CD14-positive monocyte (primary cell): ENCODE data around the gene C4B. TPM values are rescaled to one million over a fixed set of nuclear protein-coding genes. Genes with fewer than 3 reads are reported as not detected.
A peak's percentile ranks its signal among the peaks of the same experiment; 100 is the strongest.

ENCODE experiments used
- DNase-seq, 3 donors: peaks; one replicate each; pipeline ENCODE4 v3.0.0-alpha.2; 2011 to 2022
- H2AFZ ChIP-seq: 2 replicates; pipeline ENCODE4 v1.6.0; 2012; ENCODE audit warnings: mild to moderate bottlenecking, low read depth, low read length, inconsistent platforms; ENCODE audit not compliant: insufficient read depth, poor library complexity, severe bottlenecking
- H3K27ac ChIP-seq, 2 donors: 1 replicate in 1 of 2; 2 replicates in 1 of 2; pipeline ENCODE4 v1.5.1; 2012 to 2013; ENCODE audit warnings: low read length in 2 of 2, control low read depth in 1 of 2, inconsistent platforms in 1 of 2, low read depth in 1 of 2, mild to moderate bottlenecking in 1 of 2
- H3K27me3 ChIP-seq, 2 donors: one replicate each; pipeline versions ENCODE4 v1.6.0 to v1.6.1; 2011 to 2013; ENCODE audit warnings: low read length in 2 of 2; ENCODE audit not compliant: control insufficient read depth in 2 of 2, insufficient read depth in 2 of 2
- H3K36me3 ChIP-seq, 2 donors: replicated peaks in 1 of 2; 1 replicate in 1 of 2; 2 replicates in 1 of 2; pipeline versions ENCODE4 v1.5.1 to v1.6.1; 2012 to 2013; ENCODE audit warnings: low read length in 2 of 2, control low read depth in 1 of 2, inconsistent platforms in 1 of 2, mild to moderate bottlenecking in 1 of 2; ENCODE audit not compliant: insufficient read depth in 2 of 2, control insufficient read depth in 1 of 2
- H3K4me1 ChIP-seq, 2 donors: 1 replicate in 1 of 2; 2 replicates in 1 of 2; pipeline versions ENCODE4 v1.5.1 to v1.6.1; 2012 to 2013; ENCODE audit warnings: low read length in 2 of 2, control low read depth in 1 of 2, inconsistent platforms in 1 of 2, mild to moderate bottlenecking in 1 of 2, moderate library complexity in 1 of 2; ENCODE audit not compliant: insufficient read depth in 2 of 2, control insufficient read depth in 1 of 2
- H3K4me2 ChIP-seq: replicated peaks from 2 replicates; pipeline ENCODE3; 2012; ENCODE audit warnings: low read length, moderate library complexity, mild to moderate bottlenecking; ENCODE audit not compliant: poor library complexity, severe bottlenecking; ENCODE audit errors: extremely low read depth
- H3K4me3 ChIP-seq, 3 experiments: fragments of 200-600 bp in 1 of 3; sonication (generic) in 1 of 3; replicated peaks in 1 of 3; 1 replicate in 2 of 3; 2 replicates in 1 of 3; pipeline ENCODE4 v1.5.1; 2011 to 2013; ENCODE audit warnings: low read length in 3 of 3, mild to moderate bottlenecking in 3 of 3, control low read depth in 2 of 3, low read depth in 2 of 3, inconsistent platforms in 1 of 3, moderate library complexity in 1 of 3
- H3K79me2 ChIP-seq: 2 replicates; pipeline ENCODE4 v1.6.0; 2012; ENCODE audit warnings: mild to moderate bottlenecking, control low read depth, inconsistent platforms, low read length, moderate library complexity; ENCODE audit not compliant: insufficient read depth
- H3K9ac ChIP-seq: 2 replicates; pipeline ENCODE4 v1.6.0; 2017; ENCODE audit warnings: low read length, mild to moderate bottlenecking; ENCODE audit not compliant: insufficient read depth, poor library complexity, severe bottlenecking
- H3K9me3 ChIP-seq, 2 donors: replicated peaks in 1 of 2; 1 replicate in 1 of 2; 2 replicates in 1 of 2; pipeline versions ENCODE4 v1.5.1 to v1.6.1; 2012 to 2013; ENCODE audit warnings: low read length in 2 of 2, control low read depth in 1 of 2; ENCODE audit not compliant: control insufficient read depth in 1 of 2, insufficient read depth in 1 of 2
- H4K20me1 ChIP-seq: 2 replicates; pipeline ENCODE4 v1.6.0; 2012; ENCODE audit warnings: mild to moderate bottlenecking, low read length, control low read depth, moderate library complexity; ENCODE audit not compliant: insufficient read depth
- H3K27ac Mint-ChIP-seq, 7 donors: one replicate each; pipeline ENCODE4 v1.8.0; 2020; ENCODE audit warnings: mild to moderate bottlenecking in 7 of 7, mixed read lengths in 7 of 7, moderate library complexity in 6 of 7, inconsistent platforms in 2 of 7
- H3K27me3 Mint-ChIP-seq, 3 donors: one replicate each; pipeline ENCODE4 v1.8.0; 2021 to 2022; ENCODE audit warnings: low read depth in 3 of 3, mild to moderate bottlenecking in 3 of 3, mixed read lengths in 3 of 3, moderate library complexity in 3 of 3, inconsistent platforms in 1 of 3
- H3K36me3 Mint-ChIP-seq, 2 donors: one replicate each; pipeline ENCODE4 v1.8.0; 2020; ENCODE audit warnings: mixed read lengths in 2 of 2, inconsistent platforms in 1 of 2, mild to moderate bottlenecking in 1 of 2
- H3K4me1 Mint-ChIP-seq: one replicate; pipeline ENCODE4 v1.8.0; 2020; ENCODE audit warnings: mild to moderate bottlenecking, mixed read lengths
- H3K4me3 Mint-ChIP-seq, 2 donors: one replicate each; pipeline ENCODE4 v1.8.0; 2020; ENCODE audit warnings: mild to moderate bottlenecking in 2 of 2, mixed read lengths in 2 of 2, moderate library complexity in 1 of 2
- H3K9me3 Mint-ChIP-seq, 7 donors: one replicate each; pipeline ENCODE4 v1.8.0; 2020 to 2022; ENCODE audit warnings: mixed read lengths in 7 of 7, mild to moderate bottlenecking in 6 of 7, moderate library complexity in 6 of 7, inconsistent platforms in 2 of 7
- CTCF ChIP-seq: fragments of 200-600 bp; IDR thresholded peaks from one replicate; pipeline ENCODE4 v1.8.0; 2022; ENCODE audit warnings: antibody characterized with exemption, mild to moderate bottlenecking
- WGBS: methylation state at CpG from one replicate; pipeline ENCODE4 v1.1.5; 2013; ENCODE audit warnings: missing lambda C conversion rate; ENCODE audit not compliant: insufficient coverage; 5-methylcytosine and 5-hydroxymethylcytosine counted together
- intact Hi-C, 2 donors: fragments of 100-400 bp; cut with micrococcal nuclease; formaldehyde crosslinking; loops; one replicate each; pipeline versions ENCODE4 v1.15.0 to v1.15.1; 2023
- polyA plus RNA-seq, 3 donors: library from polyadenylated mRNA; depleted of rRNA in 1 of 3; unstranded in 2 of 3; stranded (reverse) in 1 of 3; fragments of 300-500 nt in 2 of 3; fragments of >200 nt in 1 of 3; fragmentation: Illumina TruSeq in 2 of 3; gene quantifications; 1 replicate in 2 of 3; 2 replicates in 1 of 3; pipeline ENCODE4 v1.2.3, GENCODE V29; 2012 to 2021

C4B gene
- polyA plus RNA-seq, 3 donors, result 0.18 to 11.6 TPM; not detected in 1

- Histone ChIP-seq H3K79me2 (peaks cover 7% of the 10 kb centered on the region), H3K4me3 (no peak overlapping the region), H3K4me2 (no peak overlapping the region), H2AFZ (no peak overlapping the region), H3K27me3 (no peaks in the 10 kb centered on the region), H4K20me1 (no peaks in the 10 kb centered on the region), H3K9ac (no peak overlapping the region), H3K9me3 (no peaks in the 10 kb centered on the region), H3K36me3 (peaks cover 11 to 19% of the 10 kb centered on the region in 2 donors), H3K27ac (no peak overlapping the region), H3K4me1 (peaks cover 5 to 7% of the 10 kb centered on the region in 2 donors)
- Mint-ChIP-seq H3K27me3 (no peaks in the 10 kb centered on the region), H3K36me3 (peaks cover 17 to 42% of the 10 kb centered on the region in 2 donors), H3K4me3 (no peak overlapping the region), H3K9me3 (peaks cover 0 to 7% (median 0%) of the 10 kb centered on the region in 7 donors), H3K27ac (peak overlapping the region in 1 of 7 donors; percentile 12), H3K4me1 (peaks cover 9% of the 10 kb centered on the region)
- no peak for TF ChIP-seq CTCF
- intact Hi-C loops, result no loop called here
- no peak for DNase-seq
- 98% methylated on average over 6 of the region's 12 CpGs for WGBS
Measured at GRCh38 chr6:31977816-31978431, 36.7 kb upstream of the C4B start.

- intact Hi-C loops, result no loop called here
- H3K4me2 ChIP-seq, result no peak overlapping the region
- no peak overlapping the region for H2AFZ ChIP-seq
- no peaks in the 10 kb centered on the region for H3K4me1 ChIP-seq
- peak overlapping the region in 1 of 2 donors; percentile 31 for H3K27ac ChIP-seq
- no peaks in the 10 kb centered on the region for H4K20me1 ChIP-seq
- peaks cover 11 to 19% of the 10 kb centered on the region in 2 donors for H3K36me3 ChIP-seq
- DNase-seq, result no peak
- H3K9me3 ChIP-seq, result no peaks in the 10 kb centered on the region
- H3K4me3 Mint-ChIP-seq, result no peak overlapping the region
- no peak overlapping the region for H3K9ac ChIP-seq
- H3K9me3 Mint-ChIP-seq, result peaks cover 0 to 7% (median 0%) of the 10 kb centered on the region in 7 donors
- WGBS, result no CpG with 5 or more reads among the region's 5 CpGs
- no peaks in the 10 kb centered on the region for H3K27me3 ChIP-seq
- no peaks in the 10 kb centered on the region for H3K27me3 Mint-ChIP-seq
- no peak overlapping the region for H3K4me3 ChIP-seq
- TF ChIP-seq CTCF, result no peak
- H3K79me2 ChIP-seq, result no peaks in the 10 kb centered on the region
- peak overlapping the region in 2 of 7 donors; percentile 60 to 63 for H3K27ac Mint-ChIP-seq
- peaks cover 17 to 39% of the 10 kb centered on the region in 2 donors for H3K36me3 Mint-ChIP-seq
- H3K4me1 Mint-ChIP-seq, result peaks cover 2% of the 10 kb centered on the region
Measured at GRCh38 chr6:31978831-31979230, 35.8 kb upstream of the C4B start.
